ENCODE data around the gene ZDHHC14.
A peak's percentile ranks its signal among the peaks of the same experiment; 100 is the strongest.

Gene ZDHHC14

GRCh38 chr6:157534134-157534871 lies 153.3 kb downstream of the ZDHHC14 start:
- no peak for DNase-seq (ENCODE audit: low spot score)

GRCh38 chr6:157534977-157535339 lies 154.0 kb downstream of the ZDHHC14 start:
- no peak for DNase-seq (ENCODE audit: low spot score)

DNA sequence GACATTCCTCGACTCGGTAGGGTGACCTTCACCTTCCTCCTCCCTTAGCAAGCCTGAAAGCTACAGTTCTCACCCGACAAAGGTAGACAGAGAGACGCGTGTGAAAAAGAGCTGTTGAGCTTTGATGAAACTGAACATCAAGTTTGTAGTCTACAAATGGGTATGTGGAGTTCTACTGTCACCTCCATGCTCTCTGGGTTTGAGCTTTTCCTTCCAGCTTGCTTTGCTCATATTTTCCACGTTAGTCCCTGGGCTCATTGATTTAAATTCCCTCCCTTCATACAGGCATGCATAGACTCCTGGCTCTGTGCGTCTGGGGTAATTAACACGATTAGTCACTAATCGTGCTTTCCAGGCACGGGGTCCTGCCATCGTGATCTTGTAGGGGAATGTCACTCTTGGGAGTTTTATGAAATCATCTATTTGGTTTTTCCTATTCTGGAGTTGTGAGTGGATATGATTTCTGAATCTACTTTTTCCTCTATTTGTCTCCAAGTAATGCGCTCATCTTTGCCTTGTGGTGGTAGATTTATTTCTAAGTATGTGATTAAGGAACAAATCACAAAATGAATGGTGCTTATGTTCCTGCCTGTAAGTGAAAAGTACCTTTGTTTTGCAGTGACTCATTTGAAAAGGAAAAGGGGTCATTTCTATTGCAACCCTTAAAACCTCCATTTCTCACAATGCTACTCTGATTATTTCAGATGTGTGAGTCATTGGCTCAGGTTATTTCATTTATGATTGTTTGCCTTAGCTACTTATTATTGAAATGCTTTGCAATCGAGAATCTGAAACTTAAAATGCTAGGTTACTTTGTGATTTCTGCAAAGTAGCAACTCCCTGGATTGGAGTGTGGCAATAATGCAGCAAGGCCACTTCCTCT lies 154.6 kb downstream of the ZDHHC14 start:
- DNase-seq (ENCODE audit: low spot score), result peak; percentile 41

DNA sequence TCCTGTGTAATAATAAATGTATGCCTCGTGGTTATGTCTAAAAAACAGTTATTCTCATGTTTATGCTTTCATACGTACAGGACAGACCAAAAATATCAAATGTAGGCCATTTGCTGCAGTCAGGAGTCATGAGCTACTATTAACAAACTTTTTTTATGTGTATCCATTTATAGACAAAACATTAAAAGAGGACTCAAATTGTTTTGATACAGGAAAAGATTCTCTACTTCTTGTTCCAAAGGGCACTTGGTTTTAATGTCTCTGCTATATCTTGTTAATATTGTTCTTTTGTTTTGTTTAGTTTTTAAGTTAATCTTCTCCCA lies 155.2 kb downstream of the ZDHHC14 start:
- DNase-seq (ENCODE audit: low spot score), result no peak

DNA sequence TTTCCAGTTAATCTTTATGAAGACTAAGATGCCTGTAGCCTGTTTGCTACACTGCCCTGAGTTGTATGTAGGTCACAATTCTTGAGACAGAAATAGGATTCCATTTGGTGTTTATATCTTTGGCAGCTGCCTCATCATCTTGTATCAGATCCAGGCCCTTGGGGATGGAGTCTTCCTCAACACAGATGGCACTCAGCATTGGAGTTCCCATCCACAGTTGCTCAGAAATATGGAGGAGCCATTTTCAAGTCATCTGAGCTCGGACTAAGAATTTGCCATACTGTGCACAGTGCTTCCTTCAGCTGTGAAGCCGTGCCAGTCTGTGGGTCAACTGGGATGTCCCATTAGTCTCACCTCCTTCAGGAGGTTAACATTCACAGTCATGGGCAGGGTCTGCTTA lies 156.6 kb downstream of the ZDHHC14 start:
- no peak for DNase-seq (ENCODE audit: low spot score)

GRCh38 chr6:157538168-157538567 lies 157.2 kb downstream of the ZDHHC14 start:
- DNase-seq (ENCODE audit: low spot score), result no peak

DNA sequence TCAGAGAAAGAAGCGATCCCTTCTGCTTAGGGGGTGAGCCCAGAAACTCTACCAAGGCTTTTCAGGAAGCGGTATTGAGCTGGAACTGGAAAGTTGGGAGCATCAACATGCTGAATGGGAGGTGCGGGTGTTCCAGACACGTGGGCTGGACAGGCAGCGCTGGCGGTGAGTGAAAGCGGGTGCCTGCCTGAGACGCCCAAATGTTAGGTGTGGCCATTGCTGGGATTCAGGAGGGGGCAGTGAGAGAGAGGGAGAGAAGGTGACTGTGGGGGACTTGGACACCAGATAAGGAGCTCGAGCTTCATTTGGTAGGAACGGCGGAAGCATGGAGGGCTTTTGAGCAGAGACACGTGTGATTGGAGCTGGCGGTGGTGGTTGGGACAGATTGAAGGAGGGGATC lies 157.7 kb downstream of the ZDHHC14 start:
- no peak for DNase-seq (ENCODE audit: low spot score)

DNA sequence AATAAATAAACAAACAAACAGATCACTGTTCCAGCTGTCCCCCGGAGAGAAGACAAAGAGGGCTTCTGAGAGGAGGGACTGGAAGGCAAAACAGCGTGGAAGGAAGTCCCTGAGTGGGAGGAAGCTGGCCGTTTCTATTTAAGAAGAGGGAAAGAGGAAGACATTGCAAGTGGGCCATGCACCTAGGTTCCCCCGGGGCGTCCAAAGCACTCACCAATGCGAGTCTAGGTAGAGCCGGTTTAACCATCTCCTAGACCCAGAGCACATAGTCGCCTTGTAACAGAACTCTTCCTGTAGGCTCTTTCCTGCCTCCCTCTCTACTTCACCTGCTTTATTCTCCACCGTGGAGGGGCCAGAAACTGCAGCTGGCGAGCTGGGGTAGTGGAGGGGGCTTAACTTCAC lies 158.4 kb downstream of the ZDHHC14 start:
- DNase-seq (ENCODE audit: low spot score), result no peak

DNA sequence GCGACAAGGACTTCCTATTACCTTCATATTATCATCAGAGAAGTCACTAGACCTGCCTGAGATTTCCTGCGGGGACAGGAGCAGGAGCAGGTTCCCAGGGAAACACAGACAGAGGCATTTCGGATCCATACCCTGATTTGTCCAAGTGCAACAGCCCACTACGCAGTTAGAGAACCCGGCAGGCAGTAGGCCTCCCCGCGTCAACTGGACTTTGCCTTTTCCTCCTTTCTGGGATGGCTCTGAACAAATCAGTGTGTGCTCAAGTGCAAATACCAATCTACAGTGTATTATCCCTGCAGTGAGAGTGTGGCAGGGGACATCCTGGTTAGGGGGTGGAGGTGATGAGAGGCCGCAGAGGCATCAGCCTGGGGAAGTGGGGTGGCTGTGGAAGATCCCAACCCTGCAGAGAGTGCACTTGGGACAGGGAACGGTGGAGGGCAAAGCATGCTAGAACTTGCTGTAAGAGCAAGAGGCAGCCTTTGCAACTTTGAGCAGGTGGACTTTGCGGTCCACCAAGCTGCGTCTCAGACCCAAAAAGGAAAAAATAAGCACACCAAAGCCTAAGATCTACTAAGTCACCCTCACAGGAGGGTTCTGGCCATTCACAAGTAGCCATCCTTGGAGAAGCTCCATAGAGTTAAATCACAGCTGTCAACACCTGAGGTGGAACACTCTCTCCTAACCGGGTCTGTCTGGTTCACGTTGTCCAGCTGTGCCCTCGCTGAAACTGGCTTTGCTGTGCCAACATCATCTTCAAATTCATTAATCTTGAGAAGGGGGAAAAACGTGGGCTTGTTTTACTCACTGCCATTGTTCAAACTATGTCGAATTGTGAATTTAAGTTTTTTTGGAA lies 159.1 kb downstream of the ZDHHC14 start:
- DNase-seq (ENCODE audit: low spot score), result no peak

- no peak for DNase-seq (ENCODE audit: low spot score)
Observed at GRCh38 chr6:157541618-157542413, 160.8 kb downstream of the ZDHHC14 start.

DNA sequence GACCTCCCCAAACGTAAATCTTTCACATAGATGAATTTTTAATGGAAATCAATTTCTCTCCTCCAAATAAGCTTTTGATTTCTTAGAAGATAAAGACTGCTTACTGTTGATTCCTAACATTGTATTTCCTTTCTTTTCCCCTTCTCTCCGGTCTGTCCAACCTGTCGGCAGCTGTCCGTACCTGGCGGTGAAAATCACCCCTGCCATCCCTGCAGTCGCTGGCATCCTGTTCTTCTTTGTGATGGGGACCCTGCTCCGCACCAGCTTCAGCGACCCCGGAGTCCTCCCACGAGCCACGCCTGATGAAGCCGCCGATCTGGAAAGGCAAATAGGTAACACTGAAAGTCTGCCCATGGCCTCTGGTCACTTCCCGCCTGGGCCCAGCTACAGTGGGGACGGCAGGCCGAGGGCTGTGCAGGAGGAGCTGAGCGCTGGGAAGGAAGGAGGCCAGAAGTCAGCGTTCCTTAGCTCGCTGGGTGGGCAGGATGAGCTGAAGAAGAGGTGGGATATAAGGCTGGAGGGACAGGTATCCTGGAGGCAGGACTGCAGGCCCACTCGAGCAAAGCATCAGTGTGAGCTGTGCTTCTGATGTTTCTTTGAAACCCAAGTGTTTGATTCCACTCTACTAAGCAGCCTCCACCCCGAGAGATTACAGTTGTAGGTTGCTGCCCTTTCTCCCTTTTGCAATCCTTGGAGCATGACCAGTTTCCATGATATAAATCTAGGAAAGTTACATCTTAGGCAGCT lies 161.6 kb downstream of the ZDHHC14 start:
- DNase-seq (ENCODE audit: low spot score), result no peak

DNA sequence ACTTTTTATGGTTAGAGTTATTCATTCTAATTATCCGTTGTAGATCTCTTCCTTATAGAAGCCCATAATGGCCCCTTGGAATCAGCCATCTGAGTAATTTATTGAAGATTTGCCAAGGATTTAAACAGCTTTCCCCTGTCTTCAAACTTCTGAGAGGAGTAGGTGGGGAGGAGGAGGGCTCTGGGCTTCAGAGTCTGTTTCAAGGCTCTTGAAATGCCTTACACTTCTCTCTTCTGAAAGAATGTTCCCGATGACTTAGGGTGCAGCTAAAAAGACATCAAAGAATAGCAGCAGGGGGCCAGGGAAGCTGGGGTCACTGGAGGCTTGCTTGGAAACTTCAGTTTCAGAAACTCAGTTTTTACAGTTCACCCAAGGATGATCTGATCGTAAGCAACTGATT lies 165.3 kb downstream of the ZDHHC14 start:
- no peak for DNase-seq (ENCODE audit: low spot score)

DNA sequence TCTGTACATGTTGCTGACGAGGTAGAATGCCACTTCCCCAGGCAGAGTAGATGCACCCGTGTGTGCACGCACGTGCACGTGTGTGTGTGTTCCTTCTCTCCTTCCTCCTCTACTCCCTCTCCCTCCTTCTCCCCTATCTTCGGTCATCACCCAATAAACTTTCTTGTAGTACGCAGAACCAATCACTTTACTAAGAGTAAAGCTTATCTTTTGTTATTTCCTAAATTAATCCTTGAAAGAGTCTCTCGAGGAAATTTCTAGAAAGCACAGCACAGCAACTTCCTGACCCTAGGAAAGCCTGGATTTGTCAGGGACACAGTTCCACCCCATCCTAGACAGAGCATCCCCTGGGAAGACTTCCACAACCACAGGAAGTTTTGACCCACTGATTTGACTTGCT lies 166.1 kb downstream of the ZDHHC14 start:
- DNase-seq (ENCODE audit: low spot score), result no peak

DNA sequence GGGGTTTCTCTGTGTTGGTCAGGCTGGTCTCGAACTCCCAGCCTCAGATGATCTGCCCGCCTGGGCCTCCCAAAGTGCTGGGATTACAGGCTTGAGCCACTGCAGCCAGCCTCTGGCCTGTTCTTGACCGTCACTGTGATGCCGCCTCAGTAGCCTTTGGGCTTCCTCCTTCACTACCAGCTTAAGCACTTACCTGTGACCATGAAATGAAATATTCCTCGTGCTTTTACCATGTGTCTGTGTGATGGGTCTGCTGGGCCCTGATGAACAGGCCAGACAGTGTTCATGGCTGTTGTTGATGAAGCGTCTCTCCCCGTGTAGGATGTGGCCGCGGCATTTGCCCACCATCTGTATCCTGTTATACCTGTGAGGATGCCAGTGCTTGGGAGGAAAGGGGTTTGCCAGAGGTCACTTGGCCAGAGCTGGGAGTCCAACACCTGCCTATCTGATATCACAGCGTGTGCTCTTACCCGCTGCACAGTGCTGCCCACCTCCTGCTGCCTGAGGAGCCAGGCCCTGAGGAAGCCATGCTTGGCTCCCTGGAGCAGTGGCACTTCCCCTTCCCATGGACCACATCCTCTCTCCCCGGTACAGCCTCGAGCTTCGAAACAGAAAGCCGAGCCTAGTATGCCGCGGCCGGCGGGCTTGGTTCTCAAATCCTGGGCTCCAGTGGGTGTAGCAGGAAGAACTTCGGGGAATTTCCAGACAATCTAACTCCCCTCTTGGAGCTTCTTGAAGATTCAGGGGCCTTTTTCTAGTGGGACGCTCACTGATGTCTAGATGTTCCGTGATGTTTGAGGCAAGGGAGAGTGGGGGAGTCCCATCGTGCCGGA lies 167.9 kb downstream of the ZDHHC14 start:
- DNase-seq (ENCODE audit: low spot score), result no peak

- DNase-seq (ENCODE audit: low spot score), result no peak
Observed at GRCh38 chr6:157549468-157549745, 168.4 kb downstream of the ZDHHC14 start.

- peak; percentile 31 for DNase-seq (ENCODE audit: low spot score)
Observed at GRCh38 chr6:157550114-157550989, 169.4 kb downstream of the ZDHHC14 start.

- no peak for DNase-seq (ENCODE audit: low spot score)
Observed at GRCh38 chr6:157551041-157551832, 170.2 kb downstream of the ZDHHC14 start.

DNA sequence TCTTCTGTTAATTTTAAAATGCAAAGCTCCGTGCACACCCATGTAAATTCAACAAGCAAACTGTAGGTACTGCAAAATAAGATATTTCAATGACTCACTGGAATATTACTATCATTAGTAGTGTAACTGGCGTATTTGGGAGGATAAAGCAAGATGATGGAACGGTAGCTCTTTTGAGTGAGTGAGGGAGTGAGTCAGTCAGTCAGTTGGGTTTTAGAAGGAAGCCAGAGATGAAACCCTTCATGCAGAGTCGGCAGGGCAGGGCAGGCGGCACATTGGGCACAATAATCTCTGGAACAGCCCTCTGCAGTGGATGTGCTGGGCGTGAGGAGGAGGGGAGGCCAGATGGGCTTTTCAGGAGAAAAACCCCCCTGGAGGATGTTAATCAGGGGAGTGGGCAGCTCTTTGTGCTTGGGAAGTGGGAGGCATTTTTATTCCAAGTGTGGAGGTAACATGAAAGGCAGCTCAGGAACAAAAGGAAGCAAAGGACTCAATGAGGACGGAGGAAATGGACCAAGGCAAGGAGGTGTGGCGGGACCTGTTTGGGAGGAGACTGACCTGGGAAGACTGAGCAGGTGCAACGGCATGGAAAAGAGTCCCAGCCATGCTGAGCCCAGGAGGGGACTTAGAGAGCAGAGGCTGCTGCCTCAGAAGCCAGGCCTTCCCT lies 171.2 kb downstream of the ZDHHC14 start:
- DNase-seq (ENCODE audit: low spot score), result no peak
